Esophagus (tissue), 2 donors: Measurements from ENCODE around the gene HOXA13. TPM values are rescaled to one million over a fixed set of nuclear protein-coding genes. Genes with fewer than 3 reads are reported as not detected.

Experiments used
- H3K27ac ChIP-seq, 2 donors: one replicate each; pipeline ENCODE4 v1.5.1; 2013; ENCODE audit warnings: low read depth in 2 of 2, mild to moderate bottlenecking in 2 of 2, inconsistent platforms in 1 of 2, low read length in 1 of 2, moderate library complexity in 1 of 2
- H3K27me3 ChIP-seq, 2 donors: one replicate each; pipeline ENCODE4 v1.6.1; 2013; ENCODE audit warnings: low read length in 2 of 2, control low read depth in 1 of 2, mild to moderate bottlenecking in 1 of 2; ENCODE audit not compliant: insufficient read depth in 2 of 2, control insufficient read depth in 1 of 2
- H3K36me3 ChIP-seq, 2 donors: one replicate each; pipeline ENCODE4 v1.6.1; 2013; ENCODE audit warnings: low read length in 1 of 2; ENCODE audit not compliant: control insufficient read depth in 2 of 2, insufficient read depth in 2 of 2
- H3K4me1 ChIP-seq, 2 donors: one replicate each; pipeline ENCODE4 v1.6.1; 2013; ENCODE audit warnings: low read length in 1 of 2; ENCODE audit not compliant: control insufficient read depth in 2 of 2, insufficient read depth in 2 of 2
- H3K4me3 ChIP-seq, 2 donors: one replicate each; pipeline ENCODE4 v1.5.1; 2013; ENCODE audit warnings: low read length in 2 of 2, mild to moderate bottlenecking in 2 of 2, low read depth in 1 of 2, moderate library complexity in 1 of 2
- H3K9me3 ChIP-seq, 2 donors: one replicate each; pipeline ENCODE4 v1.6.1; 2013; ENCODE audit warnings: mild to moderate bottlenecking in 2 of 2, low read depth in 1 of 2, low read length in 1 of 2, moderate library complexity in 1 of 2; ENCODE audit not compliant: control insufficient read depth in 2 of 2, insufficient read depth in 1 of 2
- WGBS, 2 donors: extraction: QIAGEN DNeasy Blood & Tissue Kit; methylation state at CpG; one replicate each; pipeline ENCODE4 v1.1.7; 2013; 5-methylcytosine and 5-hydroxymethylcytosine counted together
- polyA plus RNA-seq, 2 donors: library from polyadenylated mRNA; stranded (reverse); fragments of 200-250 nt; gene quantifications; one replicate each; pipeline ENCODE4 v1.2.3, GENCODE V29; 2013
- donor health status: healthy with polysubstance abuse.
- donor health status: Bipolar disorder and iron deficiency.

The HOXA13 gene
- polyA plus RNA-seq, 2 donors, result not detected

- WGBS, 2 donors, result 9% methylated on average over 49 of the region's 49 CpGs
- H3K4me1 ChIP-seq, result peaks cover 23 to 30% of the 10 kb centered on the region in 2 donors
- H3K27ac ChIP-seq, result no peak overlapping the region
- H3K27me3 ChIP-seq, result peaks cover 10 to 80% of the 10 kb centered on the region in 2 donors
- H3K36me3 ChIP-seq, result no peaks in the 10 kb centered on the region
- H3K9me3 ChIP-seq, result peaks cover 0 to 6% of the 10 kb centered on the region in 2 donors
- peak overlapping the region; percentile 11 to 17 for H3K4me3 ChIP-seq
These were observed 11.3 kb downstream of the HOXA13 start for GRCh38 chr7:27188386-27189294.

DNA sequence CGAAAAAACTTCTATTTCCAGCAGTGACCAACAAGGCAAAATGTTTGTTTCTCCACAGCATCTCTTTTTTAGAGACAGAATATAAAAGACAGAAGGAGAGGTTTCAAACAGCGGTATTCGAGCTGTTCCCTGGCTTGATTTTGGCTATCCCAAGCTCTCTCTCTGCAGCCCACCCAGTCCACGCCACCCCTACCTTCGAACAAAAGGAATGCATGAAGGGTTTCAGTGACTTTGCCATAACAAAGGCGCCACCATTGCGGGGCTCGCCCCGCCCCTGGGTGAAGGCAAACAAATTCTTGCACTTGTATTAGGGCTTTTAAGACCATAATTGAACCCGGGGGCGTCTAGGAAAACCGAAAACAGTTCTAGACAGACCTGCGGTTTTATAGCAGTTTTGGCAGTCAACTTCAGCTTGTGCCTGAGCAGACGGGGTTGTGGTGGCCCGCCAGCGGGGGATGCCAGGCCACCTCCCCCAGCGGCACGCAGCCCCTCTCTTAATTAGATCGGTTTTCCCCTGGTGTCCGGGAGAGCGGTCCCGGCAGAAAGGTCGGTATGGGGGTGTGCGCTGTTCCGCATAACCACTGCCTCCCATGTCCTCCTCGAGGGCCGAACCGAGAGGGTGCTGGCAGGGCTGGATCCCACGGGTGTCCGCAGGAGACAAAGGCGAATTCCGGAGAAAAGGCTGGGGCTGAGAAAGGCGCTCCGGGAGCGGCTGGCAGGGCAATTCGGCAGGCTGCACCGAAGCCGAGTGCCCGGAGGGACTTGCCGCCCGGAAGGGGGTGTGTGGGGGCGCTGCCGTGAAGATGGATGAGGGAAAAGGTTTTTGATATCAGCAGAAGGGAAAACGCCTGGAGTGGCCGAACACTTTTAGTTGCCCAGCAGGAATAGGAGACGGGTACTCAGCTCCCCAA, 12.2 kb downstream of the HOXA13 start:
- WGBS, 2 donors, result 8% methylated on average over 46 of the region's 46 CpGs
- peaks cover 26 to 28% of the 10 kb centered on the region in 2 donors for H3K4me1 ChIP-seq
- H3K4me3 ChIP-seq, result peak overlapping the region in 1 of 2 donors; percentile 2
- H3K27ac ChIP-seq, result no peak overlapping the region
- peaks cover 0 to 6% of the 10 kb centered on the region in 2 donors for H3K9me3 ChIP-seq
- no peaks in the 10 kb centered on the region for H3K36me3 ChIP-seq
- peaks cover 8 to 79% of the 10 kb centered on the region in 2 donors for H3K27me3 ChIP-seq

DNA sequence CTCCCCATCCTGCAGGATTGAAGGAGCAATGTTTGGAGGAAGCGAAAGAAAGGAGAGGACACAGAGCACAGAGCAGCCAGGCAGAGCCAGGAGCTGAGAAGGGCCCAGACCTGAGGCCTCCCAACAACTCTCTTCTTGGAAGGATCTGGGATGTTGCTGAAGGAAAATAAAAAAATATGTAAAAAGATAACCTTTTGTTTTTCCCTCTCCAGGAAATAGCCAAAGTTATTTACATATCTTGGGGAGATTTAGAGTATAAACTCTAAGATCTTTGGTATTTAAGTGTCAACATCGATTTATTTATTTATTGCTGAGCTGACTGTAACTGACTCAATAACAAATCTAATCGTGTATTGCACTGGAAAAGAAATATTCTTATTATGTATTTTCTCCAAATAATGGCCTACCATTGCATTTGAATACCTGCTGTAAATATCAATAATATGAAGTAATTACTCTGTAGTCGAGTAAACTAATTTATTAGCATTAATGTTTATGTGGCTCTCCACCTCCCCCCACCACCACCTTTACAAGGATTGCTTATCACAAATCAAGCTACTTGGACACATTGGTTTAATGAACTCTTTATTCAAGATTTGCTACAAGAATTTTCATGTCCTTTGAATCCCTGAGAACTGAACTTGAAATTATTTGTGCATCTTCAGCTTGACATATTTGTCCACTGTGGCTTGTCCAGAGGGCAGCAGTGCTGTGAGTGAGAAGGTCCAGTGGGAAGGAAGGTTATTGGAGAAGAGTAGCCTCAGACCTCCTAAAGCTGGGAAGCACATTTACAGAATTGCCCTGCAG, 13.0 kb downstream of the HOXA13 start:
- Histone ChIP-seq H3K27me3 (peaks cover 11 to 78% of the 10 kb centered on the region in 2 donors), H3K27ac (no peak overlapping the region)

DNA sequence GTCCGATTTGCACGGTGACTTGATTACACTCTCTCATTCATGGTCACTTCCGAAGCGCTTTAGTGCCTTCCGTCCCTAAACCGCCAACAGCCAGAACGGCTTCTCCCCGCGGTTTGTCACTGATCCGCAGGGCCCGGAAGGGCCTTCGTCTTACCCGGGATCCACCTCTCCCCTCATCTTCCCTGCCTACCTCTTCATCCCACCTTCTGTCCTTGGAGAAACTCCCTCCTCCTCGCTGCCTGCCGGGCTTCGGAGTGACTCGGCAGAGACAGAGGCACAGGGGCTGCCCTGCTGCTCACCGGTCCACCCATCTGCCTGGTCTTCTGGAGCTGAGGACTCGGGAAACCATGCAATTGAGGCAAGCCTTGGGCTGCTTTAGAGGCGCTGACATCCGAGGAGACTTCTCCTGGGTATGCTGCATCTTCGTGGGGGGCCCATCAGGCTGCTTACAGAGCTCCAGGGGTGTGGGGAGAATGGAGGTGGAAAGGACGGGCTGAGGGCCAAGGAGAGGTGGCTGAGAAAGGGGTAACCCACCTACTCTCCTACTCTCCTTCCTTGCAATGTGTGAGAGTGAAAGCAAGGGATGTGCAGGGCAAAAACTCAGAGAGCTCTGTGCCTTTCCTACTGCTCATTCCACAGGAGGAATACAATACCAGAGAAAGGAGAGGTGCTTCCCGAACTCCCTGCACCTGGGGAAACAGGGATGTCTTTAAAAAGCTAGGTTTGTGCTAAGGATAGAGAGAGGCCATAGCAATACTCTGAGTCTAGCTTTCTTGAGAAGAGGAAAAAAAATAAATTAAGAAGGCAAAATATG, 13.8 kb downstream of the HOXA13 start:
- H3K27ac ChIP-seq, result no peak overlapping the region
- 12 to 15% methylated on average over 24 of the region's 24 CpGs for WGBS, 2 donors
- peaks cover 4 to 73% of the 10 kb centered on the region in 2 donors for H3K27me3 ChIP-seq
- H3K9me3 ChIP-seq, result peaks cover 0 to 6% of the 10 kb centered on the region in 2 donors
- no peak overlapping the region for H3K4me3 ChIP-seq
- H3K4me1 ChIP-seq, result peaks cover 20 to 23% of the 10 kb centered on the region in 2 donors
- H3K36me3 ChIP-seq, result no peaks in the 10 kb centered on the region

More for the DNA sequence above, 13.0 kb downstream of the HOXA13 start:
- WGBS, 2 donors, result 28 to 48% methylated on average over 4 of the region's 4 CpGs
- Histone ChIP-seq H3K4me3 (no peak overlapping the region), H3K4me1 (peaks cover 21 to 23% of the 10 kb centered on the region in 2 donors), H3K36me3 (no peaks in the 10 kb centered on the region), H3K9me3 (peaks cover 0 to 6% of the 10 kb centered on the region in 2 donors)

DNA sequence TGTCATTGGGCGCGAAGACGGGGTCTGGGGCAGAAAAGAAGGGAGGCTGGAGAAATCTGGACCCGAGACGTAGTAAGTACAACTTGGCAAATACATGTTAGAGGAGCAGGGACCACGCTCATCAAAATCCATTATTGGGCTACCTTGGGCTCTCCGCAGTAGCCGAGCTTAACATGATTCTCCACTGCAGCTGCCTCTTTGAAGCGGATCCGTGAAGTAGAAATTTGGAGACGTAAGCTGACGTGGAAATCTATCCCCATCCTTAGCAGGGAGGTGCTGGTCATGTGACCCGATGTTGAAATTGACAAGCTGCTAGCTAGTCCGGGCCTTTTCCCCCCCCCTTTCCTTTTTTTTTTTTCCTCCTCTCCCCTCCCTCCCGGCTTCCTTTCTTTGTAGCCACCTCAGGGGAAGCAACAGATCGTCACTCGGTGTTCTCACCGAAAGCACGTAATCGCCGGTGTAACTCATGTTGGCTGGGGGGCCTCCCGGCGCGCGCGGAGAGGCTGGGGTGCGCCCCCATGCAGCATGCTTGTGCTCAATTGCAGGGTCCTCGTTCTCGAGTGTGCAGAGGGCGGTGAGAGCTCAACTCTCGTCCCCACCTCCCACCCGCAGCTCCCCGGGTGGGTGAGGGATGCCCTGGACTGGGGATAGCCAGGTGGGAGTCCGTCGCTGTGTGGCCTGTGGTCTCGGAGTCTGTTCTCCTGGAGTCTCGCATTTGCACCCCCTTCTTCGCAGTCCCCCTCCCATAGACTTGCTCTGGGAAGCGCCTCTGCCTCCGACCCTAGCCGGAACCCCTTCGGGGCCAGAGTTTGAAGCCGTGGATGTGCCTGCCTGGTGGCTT, 14.7 kb downstream of the HOXA13 start, which contains the start of gene HOXA11:
TSS of gene HOXA11 (minus strand) at position 220 of the 841 bp plus-strand sequence. CDS start at position 132, 88 bp downstream.
- H3K36me3 ChIP-seq, result no peaks in the 10 kb centered on the region
- H3K27ac ChIP-seq, result no peak within 1 kb of the TSS
- peak within 1 kb of the TSS; percentile 33 to 44 for H3K4me3 ChIP-seq
- 9 to 12% methylated on average over 43 of the region's 43 CpGs for WGBS, 2 donors
- peaks cover 19 to 23% of the 10 kb centered on the region in 2 donors for H3K4me1 ChIP-seq
- peaks cover 0 to 6% of the 10 kb centered on the region in 2 donors for H3K9me3 ChIP-seq
- H3K27me3 ChIP-seq, result peaks cover 7 to 71% of the 10 kb centered on the region in 2 donors

DNA sequence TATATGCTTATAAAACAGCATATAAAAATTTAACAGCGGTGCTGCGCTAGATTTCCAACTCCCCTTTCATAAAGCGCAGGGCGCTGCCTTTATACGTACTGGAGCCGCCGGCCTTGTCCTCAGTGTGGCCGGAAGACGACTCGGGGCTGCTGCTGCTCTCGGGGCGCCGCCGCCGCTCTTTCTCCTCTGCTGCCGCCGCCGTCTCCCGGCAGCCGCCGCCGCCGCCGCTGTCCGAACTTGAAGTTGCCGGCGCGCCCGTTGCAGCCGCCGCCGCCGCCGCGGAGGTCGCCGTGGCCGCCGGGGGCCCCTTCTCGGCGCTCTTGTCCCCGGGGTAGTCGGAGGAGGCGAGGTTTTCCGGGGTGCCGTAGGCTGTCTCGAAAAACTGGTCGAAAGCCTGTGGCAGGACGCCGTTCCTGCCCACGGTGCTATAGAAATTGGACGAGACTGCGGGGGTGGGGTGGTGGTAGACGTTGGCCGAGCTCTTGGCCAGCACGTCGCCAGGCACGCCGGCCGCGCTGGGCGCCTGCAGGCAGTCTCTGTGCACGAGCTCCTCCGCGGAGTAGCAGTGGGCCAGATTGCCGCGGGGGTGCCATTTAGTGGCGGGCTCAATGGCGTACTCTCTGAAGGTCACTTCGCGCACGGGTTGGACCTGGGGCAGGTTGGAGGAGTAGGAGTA, 15.4 kb downstream of the HOXA13 start:
- 2 to 3% methylated on average over 65 to 72 of the region's 72 CpGs for WGBS, 2 donors
- peak overlapping the region; percentile 33 to 44 for H3K4me3 ChIP-seq

DNA sequence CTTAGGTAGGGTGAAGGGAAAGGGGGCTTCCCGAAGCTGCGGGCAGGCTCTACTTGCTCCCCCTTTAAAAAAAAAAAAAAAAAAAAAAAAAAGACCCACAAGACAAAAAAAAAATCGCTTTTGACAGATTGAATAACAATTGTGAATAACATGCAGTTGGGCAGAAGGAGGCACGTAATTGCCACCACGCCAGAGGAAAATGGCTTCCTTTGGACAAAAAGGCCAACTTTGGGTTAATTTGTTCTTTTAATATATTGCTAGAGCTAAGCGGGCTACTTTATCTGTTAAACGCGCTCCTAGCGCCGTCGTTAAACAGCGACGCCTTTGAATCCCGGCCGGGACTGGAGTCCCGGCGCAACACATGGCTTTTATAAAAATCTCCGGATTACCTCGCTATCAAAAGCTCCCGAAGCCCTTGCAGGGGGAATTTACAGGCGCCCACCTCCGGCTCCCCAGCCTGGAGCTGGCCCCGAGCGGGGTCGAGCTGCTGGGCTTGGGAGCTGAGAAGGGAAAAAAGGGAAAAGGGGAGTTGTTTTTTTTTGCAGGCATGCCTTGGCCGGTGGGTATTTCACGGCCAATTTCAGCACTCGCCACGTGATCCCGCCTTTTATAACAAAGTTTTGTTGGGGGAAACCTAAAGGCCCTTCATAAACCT, 16.1 kb downstream of the HOXA13 start:
- Histone ChIP-seq H3K36me3 (no peaks in the 10 kb centered on the region), H3K4me1 (peaks cover 14 to 21% of the 10 kb centered on the region in 2 donors), H3K27ac (no peak overlapping the region), H3K9me3 (peaks cover 0 to 3% of the 10 kb centered on the region in 2 donors), H3K4me3 (peak overlapping the region in 1 of 2 donors; percentile 44), H3K27me3 (peaks cover 7 to 70% of the 10 kb centered on the region in 2 donors)
- whole genome bisulfite sequencing, 2 donors, result 6 to 8% methylated on average over 30 of the region's 30 CpGs

More for the DNA sequence above, 15.4 kb downstream of the HOXA13 start:
- peaks cover 7 to 76% of the 10 kb centered on the region in 2 donors for H3K27me3 ChIP-seq
- peaks cover 19 to 25% of the 10 kb centered on the region in 2 donors for H3K4me1 ChIP-seq
- no peak overlapping the region for H3K27ac ChIP-seq
- H3K36me3 ChIP-seq, result no peaks in the 10 kb centered on the region
- H3K9me3 ChIP-seq, result peaks cover 0 to 3% of the 10 kb centered on the region in 2 donors
